Liver (tissue), 9 donors: ENCODE data around the gene SUMO1. TPM values are rescaled to one million over a fixed set of nuclear protein-coding genes. Genes with fewer than 3 reads are reported as not detected.

Experiments used
- DNase-seq: peaks from one replicate; pipeline ENCODE4 v3.0.0-alpha.2; 2017; ENCODE audit warnings: low spot score
- H3K27ac ChIP-seq, 2 donors: one replicate each; pipeline ENCODE4 v1.7.0; 2013; ENCODE audit warnings: inconsistent platforms in 2 of 2, low read length in 2 of 2, control low read depth in 1 of 2, low read depth in 1 of 2, mild to moderate bottlenecking in 1 of 2
- H3K27me3 ChIP-seq, 4 donors: one replicate each; pipeline versions ENCODE4 v1.6.1 to v1.7.0; 2013; ENCODE audit warnings: low read length in 3 of 4, inconsistent platforms in 1 of 4, mild to moderate bottlenecking in 1 of 4, moderate library complexity in 1 of 4; ENCODE audit not compliant: control insufficient read depth in 4 of 4, insufficient read depth in 4 of 4
- H3K36me3 ChIP-seq, 4 donors: one replicate each; pipeline versions ENCODE4 v1.6.1 to v1.7.0; 2013; ENCODE audit warnings: low read length in 3 of 4, mild to moderate bottlenecking in 3 of 4, low read depth in 1 of 4, moderate library complexity in 1 of 4; ENCODE audit not compliant: control insufficient read depth in 4 of 4, insufficient read depth in 3 of 4
- H3K4me1 ChIP-seq, 4 donors: one replicate each; pipeline versions ENCODE4 v1.6.1 to v1.7.0; 2013; ENCODE audit warnings: low read length in 3 of 4, mild to moderate bottlenecking in 3 of 4, moderate library complexity in 1 of 4; ENCODE audit not compliant: control insufficient read depth in 4 of 4, insufficient read depth in 4 of 4
- H3K4me3 ChIP-seq, 3 donors: one replicate each; pipeline versions ENCODE4 v1.6.1 to v1.7.0; 2013; ENCODE audit warnings: low read length in 3 of 3, control low read depth in 1 of 3, low read depth in 1 of 3, mild to moderate bottlenecking in 1 of 3
- H3K9ac ChIP-seq, 2 donors: one replicate each; pipeline ENCODE4 v1.7.0; 2013; ENCODE audit warnings: low read length in 2 of 2, mild to moderate bottlenecking in 2 of 2, moderate library complexity in 2 of 2, control low read depth in 1 of 2, low read depth in 1 of 2
- H3K9me3 ChIP-seq, 4 donors: one replicate each; pipeline versions ENCODE4 v1.6.1 to v1.7.0; 2013; ENCODE audit warnings: low read length in 3 of 4; ENCODE audit not compliant: control insufficient read depth in 4 of 4
- ATF3 ChIP-seq: IDR thresholded peaks from 2 replicates; pipeline ENCODE4 v1.6.1; 2016; ENCODE audit warnings: antibody characterized with exemption
- CTCF ChIP-seq: fragments of 150-350 bp; IDR thresholded peaks from 2 replicates; pipeline ENCODE4 v1.5.1; 2017; ENCODE audit warnings: improper control_type of control experiment, low read depth, low read length; ENCODE audit not compliant: missing input control
- EGR1 ChIP-seq, 2 donors: IDR thresholded peaks; 2 replicates each; pipeline ENCODE4 v1.6.1; 2016 to 2018; ENCODE audit warnings: antibody characterized with exemption in 2 of 2, low read depth in 2 of 2
- FOXA1 ChIP-seq: IDR thresholded peaks from 2 replicates; pipeline ENCODE4 v1.6.1; 2016; ENCODE audit warnings: antibody characterized with exemption
- FOXA2 ChIP-seq: IDR thresholded peaks from 2 replicates; pipeline ENCODE4 v1.6.1; 2016; ENCODE audit warnings: antibody characterized with exemption
- GABPA ChIP-seq, 2 donors: IDR thresholded peaks in 1 of 2; conservative IDR thresholded peaks in 1 of 2; 2 replicates each; pipeline ENCODE4 v1.6.1; 2016; ENCODE audit warnings: antibody characterized with exemption in 2 of 2, mild to moderate bottlenecking in 1 of 2, moderate library complexity in 1 of 2
- HNF4A ChIP-seq, 2 donors: conservative IDR thresholded peaks; 2 replicates each; pipeline ENCODE4 v1.6.1; 2016; ENCODE audit warnings: antibody characterized with exemption in 2 of 2, mild to moderate bottlenecking in 2 of 2
- HNF4G ChIP-seq: IDR thresholded peaks from 2 replicates; pipeline ENCODE4 v1.6.1; 2016; ENCODE audit warnings: antibody characterized with exemption
- JUND ChIP-seq, 2 donors: IDR thresholded peaks; 2 replicates each; pipeline ENCODE4 v1.6.1; 2016; ENCODE audit warnings: antibody characterized with exemption in 2 of 2
- MAX ChIP-seq: IDR thresholded peaks from 2 replicates; pipeline ENCODE4 v1.6.1; 2016; ENCODE audit warnings: antibody characterized with exemption
- NR2F2 ChIP-seq: IDR thresholded peaks from 2 replicates; pipeline ENCODE4 v1.6.1; 2016; ENCODE audit warnings: antibody characterized with exemption
- RAD21 ChIP-seq, 2 donors: IDR thresholded peaks; 2 replicates each; pipeline ENCODE4 v1.6.1; 2016; ENCODE audit warnings: antibody characterized with exemption in 2 of 2, mild to moderate bottlenecking in 2 of 2
- REST ChIP-seq: IDR thresholded peaks from 2 replicates; pipeline ENCODE4 v1.6.1; 2016; ENCODE audit warnings: antibody characterized with exemption, mild to moderate bottlenecking
- RXRA ChIP-seq, 2 donors: IDR thresholded peaks; 2 replicates each; pipeline ENCODE4 v1.6.1; 2017 to 2018; ENCODE audit warnings: antibody characterized with exemption in 2 of 2, mild to moderate bottlenecking in 1 of 2
- SP1 ChIP-seq: IDR thresholded peaks from 2 replicates; pipeline ENCODE4 v1.6.1; 2018; ENCODE audit warnings: antibody characterized with exemption, mild to moderate bottlenecking
- TAF1 ChIP-seq: conservative IDR thresholded peaks from 2 replicates; pipeline ENCODE4 v1.6.1; 2016; ENCODE audit warnings: antibody characterized with exemption, mild to moderate bottlenecking
- YY1 ChIP-seq: IDR thresholded peaks from 2 replicates; pipeline ENCODE4 v1.6.1; 2016; ENCODE audit warnings: antibody characterized with exemption, mild to moderate bottlenecking
- WGBS: extraction: QIAGEN DNeasy Blood & Tissue Kit; methylation state at CpG from one replicate; pipeline ENCODE4 v1.1.7; 2013; 5-methylcytosine and 5-hydroxymethylcytosine counted together
- polyA plus RNA-seq, 2 donors: library from polyadenylated mRNA; stranded (reverse) in 1 of 2; unstranded in 1 of 2; fragments of 200-250 nt in 1 of 2; fragments of >200 nt in 1 of 2; fragmentation: Nextera tagmentation in 1 of 2; extraction: Ambion mirVana in 1 of 2; gene quantifications; one replicate each; pipeline versions ENCODE4 v1.2.1 to v1.2.3, GENCODE V29; 2013 to 2015
- total RNA-seq, 2 donors: library from RNA; depleted of rRNA; stranded (reverse); fragments of >200 nt; gene quantifications; one replicate each; pipeline ENCODE4 v1.2.3, GENCODE V29; 2014
- donor health status: healthy.
- donor health status: healthy.
- donor health status: healthy.
- donor health status: healthy.
- donor health status: healthy.

SUMO1 gene
- total and polyA plus RNA-seq, 4 donors: 42.7 to 139 (median 51.4) TPM

GRCh38 chr2:202193881-202194353, 44.5 kb downstream of the SUMO1 start:
- H3K4me3 ChIP-seq: no peak overlapping the region

GRCh38 chr2:202193305-202193704, 45.1 kb downstream of the SUMO1 start:
- DNase-seq: no peak
- Histone ChIP-seq H3K27ac (no peak overlapping the region), H3K9ac (no peak overlapping the region), H3K4me1 (peaks cover 0 to 18% (median 16%) of the 10 kb centered on the region in 4 donors), H3K4me3 (no peak overlapping the region), H3K9me3 (no peaks in the 10 kb centered on the region), H3K27me3 (no peaks in the 10 kb centered on the region), H3K36me3 (no peaks in the 10 kb centered on the region)
- WGBS: 96% methylated on average over 5 of the region's 5 CpGs
- TF ChIP-seq NR2F2: no peak
- no peak for TF ChIP-seq HNF4G
- no peak for TF ChIP-seq FOXA1
- no peak for TF ChIP-seq ATF3
- no peak for TF ChIP-seq MAX
- TF ChIP-seq EGR1 (IDR thresholded peaks at IDR 0.05; ENCODE audit: low read depth in 2 of 2): no peak
- no peak for TF ChIP-seq HNF4A (conservative IDR thresholded peaks at IDR 0.05)
- no peak for TF ChIP-seq JUND (IDR thresholded peaks at IDR 0.05)

More at GRCh38 chr2:202193881-202194353, 44.5 kb downstream of the SUMO1 start:
- Histone ChIP-seq H3K9ac (no peak overlapping the region), H3K27me3 (no peaks in the 10 kb centered on the region), H3K4me1 (peaks cover 0 to 12% (median 10%) of the 10 kb centered on the region in 4 donors), H3K9me3 (no peaks in the 10 kb centered on the region), H3K36me3 (no peaks in the 10 kb centered on the region), H3K27ac (no peak overlapping the region)
- WGBS: 91% methylated on average over 7 of the region's 7 CpGs
- TF ChIP-seq HNF4G (no peak), HNF4A (conservative IDR thresholded peaks at IDR 0.05) (no peak), NR2F2 (no peak), CTCF (no peak), GABPA (IDR thresholded peaks at IDR 0.05 in 1 of 2, conservative IDR thresholded peaks at IDR 0.05 in 1 of 2) (no peak), YY1 (no peak), JUND (IDR thresholded peaks at IDR 0.05) (no peak), RAD21 (IDR thresholded peaks at IDR 0.05) (no peak), FOXA2 (no peak)
- no peak for DNase-seq

- H3K27ac ChIP-seq: peak overlapping the region; percentile 85
- H3K36me3 ChIP-seq: peaks cover 0 to 1% (median 0%) of the 10 kb centered on the region in 4 donors
- DNase-seq: no peak
- H3K9ac ChIP-seq: no peak overlapping the region
- H3K27me3 ChIP-seq: no peaks in the 10 kb centered on the region
- H3K9me3 ChIP-seq: no peaks in the 10 kb centered on the region
- WGBS: 24% methylated on average over 1 of the region's 1 CpG
- H3K4me1 ChIP-seq: peaks cover 12 to 53% (median 41%) of the 10 kb centered on the region in 4 donors
- peak overlapping the region in 1 of 3 donors; percentile 5 for H3K4me3 ChIP-seq
- TF ChIP-seq NR2F2 (no peak), EGR1 (IDR thresholded peaks at IDR 0.05; ENCODE audit: low read depth in 2 of 2) (no peak), FOXA1 (no peak), RAD21 (IDR thresholded peaks at IDR 0.05) (peak in 1 of 2 donors; percentile 8), SP1 (peak; percentile 83), HNF4G (no peak), RXRA (IDR thresholded peaks at IDR 0.05) (peak; percentile 61 to 72), CTCF (no peak), HNF4A (conservative IDR thresholded peaks at IDR 0.05) (peak; percentile 63 to 76), REST (peak; percentile 44), JUND (IDR thresholded peaks at IDR 0.05) (peak; percentile 26 to 59), MAX (peak; percentile 65), GABPA (IDR thresholded peaks at IDR 0.05 in 1 of 2, conservative IDR thresholded peaks at IDR 0.05 in 1 of 2) (peak in 1 of 2 donors; percentile 37), TAF1 (no peak), YY1 (peak; percentile 68), ATF3 (no peak)
These were observed 50.8 kb downstream of the SUMO1 start for GRCh38 chr2:202187570-202187969.
